Right cardiac atrium (tissue), 5 donors: ENCODE measurements around the gene SMARCA2. TPM values are rescaled to one million over a fixed set of nuclear protein-coding genes. Genes with fewer than 3 reads are reported as not detected.

Experiments
- ATAC-seq, 2 donors: fragments of 200-7000 bp; cut with Tn5 transposase; one replicate each; pipeline versions ENCODE4 v1.8.0 to v1.9.1; 2020; ENCODE audit warnings: moderate library complexity in 2 of 2, mild to moderate bottlenecking in 1 of 2
- DNase-seq, 3 donors: peaks; one replicate each; pipeline ENCODE4 v3.0.0-alpha.2; 2020
- H3K27ac ChIP-seq: one replicate; pipeline ENCODE4 v1.5.1; 2013; ENCODE audit warnings: mild to moderate bottlenecking, low read length, control low read depth, moderate library complexity
- H3K27me3 ChIP-seq: one replicate; pipeline ENCODE4 v1.6.1; 2013; ENCODE audit not compliant: control insufficient read depth, insufficient read depth
- H3K4me1 ChIP-seq: one replicate; pipeline ENCODE4 v1.6.1; 2013; ENCODE audit warnings: low read length; ENCODE audit not compliant: control insufficient read depth, insufficient read depth
- H3K4me3 ChIP-seq: one replicate; pipeline ENCODE4 v1.5.1; 2013; ENCODE audit warnings: low read length, control low read depth
- H3K9me3 ChIP-seq: one replicate; pipeline ENCODE4 v1.6.1; 2013; ENCODE audit warnings: low read length; ENCODE audit not compliant: control insufficient read depth
- WGBS: extraction: QIAGEN DNeasy Blood & Tissue Kit; methylation state at CpG from one replicate; pipeline ENCODE4 v1.1.7; 2013; 5-methylcytosine and 5-hydroxymethylcytosine counted together
- intact Hi-C, 4 donors: fragments of 100-400 bp; cut with DNase I; formaldehyde crosslinking; loops; one replicate each; pipeline versions ENCODE4 v1.11.0 to v1.14.0; 2022 to 2023
- polyA plus RNA-seq: library from polyadenylated mRNA; stranded (reverse); fragments of 200-250 nt; gene quantifications from one replicate; pipeline ENCODE4 v1.2.3, GENCODE V29; 2013
- total RNA-seq, 4 donors: library from RNA; stranded (reverse); fragmentation: NEBNext Ultra II Directional; extraction: Animal tissue kit (Norgen Biotek cat#: 25700); gene quantifications; one replicate each; pipeline ENCODE4 v1.2.1, GENCODE V29; 2021
- donor health status: healthy with polysubstance abuse.
- donor health status: DM: no; HTN: yes; CAD: no.
- donor health status: DM: no; HTN: no; CAD: no.
- donor health status: DM: no; HTN: yes; CAD: no; lungs with severe emphysema.
- donor health status: DM: yes; HTN: yes; CAD: no.

Gene SMARCA2
- total and polyA plus RNA-seq, 5 donors, result 49.3 to 133 (median 104) TPM

DNA sequence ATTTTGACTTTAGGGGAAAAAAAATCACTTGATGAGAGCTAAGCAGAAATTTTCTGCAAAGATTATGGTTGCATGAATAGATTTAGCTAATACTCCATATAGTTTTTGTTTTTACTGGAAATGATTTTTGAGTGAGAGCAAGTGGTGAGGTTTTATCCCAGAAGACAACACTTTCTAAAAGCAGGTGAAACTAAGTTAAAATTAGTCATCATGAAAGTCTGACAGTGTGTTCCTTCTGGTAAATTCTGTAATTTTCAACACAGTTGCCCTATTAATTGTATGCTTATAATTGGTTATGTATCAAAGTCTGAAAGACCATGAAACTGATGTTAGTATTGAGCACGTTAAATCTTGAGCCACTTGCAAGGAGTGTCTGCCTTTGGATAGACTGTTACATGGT lies 91.5 kb downstream of the SMARCA2 start:
- intact Hi-C loops, result no loop called here
- no peak for DNase-seq
- ATAC-seq, result no peak

DNA sequence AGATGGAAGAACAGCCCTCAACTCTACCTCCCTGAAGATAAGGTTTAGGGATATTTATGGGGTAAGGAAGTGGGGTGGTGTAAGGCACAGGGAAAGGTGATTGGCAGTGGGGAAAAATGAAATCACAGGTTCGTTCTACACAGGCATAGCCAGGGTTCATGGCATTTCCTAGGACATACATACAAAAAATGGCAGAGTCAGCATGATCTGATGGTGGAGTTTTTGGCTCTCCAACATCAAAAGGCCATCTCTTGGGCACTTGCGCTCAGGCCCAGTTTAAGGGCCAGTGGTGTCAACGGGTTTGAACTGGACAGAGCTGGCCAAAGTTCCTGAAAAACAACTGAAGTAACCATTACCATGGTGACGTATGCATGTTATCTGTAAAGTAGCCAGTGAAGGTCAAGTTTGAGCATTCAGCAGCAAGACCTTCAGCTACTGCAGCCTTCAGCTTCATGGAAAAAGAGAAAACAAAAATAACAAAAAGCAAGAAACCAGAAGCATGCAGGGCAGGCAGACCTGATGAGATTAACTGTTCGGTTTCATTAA lies 92.8 kb downstream of the SMARCA2 start:
- H3K4me3 ChIP-seq, result no peak overlapping the region
- H3K27me3 ChIP-seq, result no peaks in the 10 kb centered on the region
- WGBS, result 70% methylated on average over 5 of the region's 5 CpGs
- no peaks in the 10 kb centered on the region for H3K9me3 ChIP-seq
- DNase-seq, result no peak
- peaks cover 3% of the 10 kb centered on the region for H3K4me1 ChIP-seq
- H3K27ac ChIP-seq, result peak overlapping the region; percentile 29
- peak; percentile 56 to 61 for ATAC-seq
- intact Hi-C loops, result no loop called here

More for the DNA sequence above, 91.5 kb downstream of the SMARCA2 start:
- H3K9me3 ChIP-seq, result no peaks in the 10 kb centered on the region
- H3K27ac ChIP-seq, result no peak overlapping the region
- 96% methylated on average over 1 of the region's 1 CpG for WGBS
- no peak overlapping the region for H3K4me3 ChIP-seq
- no peaks in the 10 kb centered on the region for H3K27me3 ChIP-seq
- H3K4me1 ChIP-seq, result peaks cover 3% of the 10 kb centered on the region

DNA sequence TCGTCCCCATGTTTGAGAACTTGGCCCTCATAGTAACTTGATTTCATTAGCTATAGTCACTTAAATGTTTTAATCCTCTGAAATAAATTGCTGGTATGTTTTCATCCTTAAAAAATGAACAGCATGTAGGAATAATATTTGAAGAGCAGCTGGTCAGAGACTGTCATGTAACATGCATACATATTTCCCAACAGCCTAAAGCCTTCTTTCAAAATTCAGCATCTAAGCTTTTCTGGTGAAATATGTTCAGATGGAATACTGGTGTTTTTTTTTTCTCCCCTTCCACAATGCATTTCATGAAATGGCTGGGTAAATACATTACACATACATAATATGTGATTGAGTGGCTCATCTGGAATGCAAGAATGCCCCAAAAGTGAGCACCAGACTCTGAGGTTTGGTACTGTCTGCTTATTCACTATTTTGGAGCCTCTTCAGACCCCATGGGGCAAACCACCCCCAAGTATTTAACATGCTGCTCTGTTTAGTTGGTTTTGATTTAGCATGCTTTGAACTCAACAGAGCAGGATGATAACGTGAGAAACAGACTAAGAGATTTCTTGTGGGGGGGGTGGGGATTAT lies 94.0 kb downstream of the SMARCA2 start:
- ATAC-seq (no peak), DNase-seq (no peak)
- Histone ChIP-seq H3K4me1 (peaks cover 3% of the 10 kb centered on the region), H3K27me3 (no peaks in the 10 kb centered on the region), H3K27ac (no peak overlapping the region), H3K9me3 (no peaks in the 10 kb centered on the region), H3K4me3 (no peak overlapping the region)
- 54% methylated on average over 2 of the region's 2 CpGs for WGBS
- intact Hi-C loops, result no loop called here

DNA sequence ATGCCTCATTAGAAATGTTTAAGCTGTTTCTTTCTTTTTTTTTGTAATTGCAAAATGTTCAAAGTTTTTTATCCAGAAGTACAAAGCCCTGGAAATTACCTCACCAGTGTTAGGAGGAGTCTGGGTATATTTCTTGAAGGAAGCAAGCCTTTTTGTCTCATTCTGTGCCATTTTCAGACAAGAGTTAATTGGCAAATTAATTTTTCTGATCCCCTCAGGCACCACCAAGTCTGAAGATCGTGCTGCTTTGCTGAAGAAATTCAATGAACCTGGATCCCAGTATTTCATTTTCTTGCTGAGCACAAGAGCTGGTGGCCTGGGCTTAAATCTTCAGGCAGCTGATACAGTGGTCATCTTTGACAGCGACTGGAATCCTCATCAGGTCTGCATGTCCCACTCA lies 94.9 kb downstream of the SMARCA2 start:
- H3K4me3 ChIP-seq, result no peak overlapping the region
- intact Hi-C loops, result loop anchor here in 1 of 4 donors (10.0 kb wide), 1 partner anchor 725 kb away; no protein-coding TSS in a partner anchor
- H3K9me3 ChIP-seq, result no peaks in the 10 kb centered on the region
- no peak overlapping the region for H3K27ac ChIP-seq
- peaks cover 3% of the 10 kb centered on the region for H3K4me1 ChIP-seq
- DNase-seq (no peak), ATAC-seq (no peak)
- WGBS, result 87% methylated on average over 2 of the region's 2 CpGs
- H3K27me3 ChIP-seq, result no peaks in the 10 kb centered on the region

DNA sequence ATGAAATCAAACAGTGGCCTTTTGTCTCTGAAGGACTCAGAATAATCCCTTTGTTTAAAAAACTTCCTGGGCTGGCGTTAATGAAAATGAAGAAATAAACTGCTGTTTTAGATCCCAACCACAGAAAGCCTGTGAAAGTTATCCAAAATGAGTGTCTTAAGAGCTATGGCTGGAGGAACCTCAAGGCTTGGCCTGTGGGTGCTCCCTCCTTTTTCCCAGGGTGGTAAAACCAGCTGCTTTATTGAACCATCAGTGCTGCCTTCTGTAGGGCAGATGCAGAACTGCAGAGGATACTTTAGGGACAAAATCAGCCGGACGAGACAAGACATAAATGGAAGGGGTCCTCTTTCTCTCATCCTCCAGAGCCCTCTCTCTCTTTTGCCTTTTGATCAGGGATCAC lies 100.9 kb downstream of the SMARCA2 start:
- intact Hi-C loops, result loop anchor here in 1 of 4 donors (10.0 kb wide), 1 partner anchor 719 kb away; no protein-coding TSS in a partner anchor
- H3K4me3 ChIP-seq, result no peak overlapping the region
- no peak for ATAC-seq

DNA sequence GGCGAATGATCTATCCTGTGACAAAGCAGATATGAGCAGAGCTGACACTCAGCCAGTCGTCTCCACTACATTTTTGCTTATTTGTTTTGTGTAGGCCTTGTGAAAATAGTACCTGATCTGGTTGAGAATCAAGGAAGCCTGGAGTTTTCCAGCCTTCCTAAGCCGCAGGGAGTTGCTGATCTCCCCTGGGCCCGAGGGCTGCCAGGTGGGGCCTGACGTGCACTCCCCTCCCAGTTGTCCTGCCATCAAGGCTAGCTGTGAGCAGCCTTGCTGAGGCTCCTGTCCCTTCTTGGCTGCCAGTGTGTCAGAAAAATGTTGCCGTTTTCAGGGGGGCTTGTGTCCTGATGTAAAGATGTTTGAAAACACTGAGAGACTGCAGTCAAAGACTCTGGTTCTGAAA lies 102.4 kb downstream of the SMARCA2 start:
- no peak overlapping the region for H3K27ac ChIP-seq
- H3K4me3 ChIP-seq, result no peak overlapping the region
- ATAC-seq (peak in 1 of 2 donors; percentile 29), DNase-seq (peak in 1 of 3 donors; percentile 33)
- no peaks in the 10 kb centered on the region for H3K27me3 ChIP-seq
- no peaks in the 10 kb centered on the region for H3K9me3 ChIP-seq
- 87% methylated on average over 6 of the region's 6 CpGs for WGBS
- intact Hi-C loops, result loop anchor here in 1 of 4 donors (10.0 kb wide), 1 partner anchor 717 kb away; no protein-coding TSS in a partner anchor
- no peaks in the 10 kb centered on the region for H3K4me1 ChIP-seq

More for the DNA sequence above, 100.9 kb downstream of the SMARCA2 start:
- H3K9me3 ChIP-seq, result no peaks in the 10 kb centered on the region
- DNase-seq, result no peak
- no peaks in the 10 kb centered on the region for H3K27me3 ChIP-seq
- 91% methylated on average over 3 of the region's 3 CpGs for WGBS
- no peak overlapping the region for H3K27ac ChIP-seq
- no peaks in the 10 kb centered on the region for H3K4me1 ChIP-seq

DNA sequence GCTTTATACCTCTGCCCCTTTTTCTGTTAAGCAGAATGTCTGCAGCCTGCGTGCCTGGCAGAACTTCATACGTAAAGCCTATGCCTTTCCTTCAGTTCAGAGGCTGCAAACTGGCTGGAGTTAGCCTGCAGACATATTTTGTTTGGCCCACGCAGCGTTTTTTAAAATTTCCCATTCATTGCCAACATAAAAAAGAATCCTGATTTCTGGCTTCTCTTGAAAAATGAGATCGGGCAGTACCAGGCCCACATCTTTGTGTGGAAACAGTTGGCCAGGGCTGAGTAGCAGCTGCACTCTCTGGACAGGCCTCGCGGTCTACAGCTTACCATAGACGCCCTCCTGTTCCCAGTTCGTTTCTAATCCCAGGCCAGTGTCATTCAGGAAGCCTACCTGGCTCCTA lies 104.4 kb downstream of the SMARCA2 start:
- Histone ChIP-seq H3K9me3 (no peaks in the 10 kb centered on the region), H3K27me3 (no peaks in the 10 kb centered on the region), H3K27ac (no peak overlapping the region), H3K4me1 (no peaks in the 10 kb centered on the region), H3K4me3 (no peak overlapping the region)
- WGBS, result 62% methylated on average over 9 of the region's 9 CpGs
- ATAC-seq, result peak; percentile 71 to 78
- peak in 2 of 3 donors; percentile 36 to 59 for DNase-seq
- intact Hi-C loops, result loop anchor here in 1 of 4 donors (10.0 kb wide), 1 partner anchor 715 kb away; no protein-coding TSS in a partner anchor

DNA sequence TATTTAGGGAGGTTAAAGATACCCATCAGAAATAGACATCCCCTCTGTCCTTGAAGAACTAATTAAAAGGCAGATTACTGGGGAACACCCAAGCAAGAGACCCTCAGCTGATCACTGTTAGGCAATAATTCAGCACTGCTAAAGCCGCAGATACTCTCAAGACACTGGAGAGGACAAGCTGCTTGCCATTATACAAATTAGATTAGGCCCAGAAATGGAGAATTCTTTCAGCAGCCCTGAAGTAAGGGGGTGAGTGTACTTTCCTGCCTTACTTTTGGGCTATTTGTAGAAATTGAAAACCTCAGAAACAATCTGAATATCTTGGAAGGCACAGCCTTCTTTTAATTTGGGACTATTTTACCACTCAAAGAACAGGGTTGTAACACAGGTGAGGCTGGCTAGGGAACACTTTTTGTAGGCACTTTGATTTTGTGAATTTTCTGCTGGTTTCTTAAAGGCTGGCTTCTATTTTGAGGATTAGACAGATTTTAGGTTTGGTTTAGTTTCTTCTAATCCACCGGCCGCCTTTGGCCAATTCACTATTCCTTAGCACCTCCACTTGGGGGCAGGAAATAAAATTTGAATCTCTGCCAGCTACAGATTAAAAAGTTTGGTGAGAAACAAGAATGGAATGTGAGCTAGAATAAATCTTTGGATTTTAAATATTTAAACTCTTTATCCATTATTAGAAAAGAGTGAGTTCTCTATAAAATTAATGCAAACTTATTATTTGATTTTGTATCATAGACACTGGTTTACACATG lies 106.0 kb downstream of the SMARCA2 start:
- H3K9me3 ChIP-seq, result no peaks in the 10 kb centered on the region
- intact Hi-C loops, result loop anchor here in 2 of 4 donors (10.0 kb wide), 2 partner anchors 64 to 604 kb away; no protein-coding TSS in a partner anchor
- no peak overlapping the region for H3K27ac ChIP-seq
- ATAC-seq, result no peak
- 39% methylated on average over 3 of the region's 3 CpGs for WGBS
- DNase-seq, result peak in 1 of 3 donors; percentile 34
- no peaks in the 10 kb centered on the region for H3K27me3 ChIP-seq
- no peaks in the 10 kb centered on the region for H3K4me1 ChIP-seq
- no peak overlapping the region for H3K4me3 ChIP-seq

DNA sequence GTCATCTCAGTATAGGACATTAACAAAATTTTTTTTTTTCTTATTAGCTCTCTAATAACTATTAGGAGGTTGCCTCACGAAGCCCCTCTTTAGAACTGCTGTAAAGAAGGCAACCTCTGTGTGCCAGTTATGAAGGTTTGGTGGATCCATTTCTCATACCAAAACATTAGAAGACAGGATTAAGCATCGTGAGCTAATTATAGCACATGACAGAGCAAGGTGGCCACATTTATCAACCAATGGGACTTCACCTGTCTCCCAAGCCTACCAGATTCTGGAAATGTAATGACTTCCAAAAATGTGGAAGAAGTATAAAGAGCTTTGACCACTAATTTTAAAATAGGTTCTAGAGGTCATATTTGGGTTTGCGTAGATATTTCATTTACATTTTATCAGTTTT lies 107.2 kb downstream of the SMARCA2 start:
- Histone ChIP-seq H3K27ac (no peak overlapping the region), H3K4me3 (no peak overlapping the region), H3K9me3 (no peaks in the 10 kb centered on the region), H3K27me3 (no peaks in the 10 kb centered on the region), H3K4me1 (peaks cover under 1% of the 10 kb centered on the region)
- DNase-seq (no peak), ATAC-seq (no peak)
- intact Hi-C loops, result loop anchor here in 2 of 4 donors (10.0 kb wide), 2 partner anchors 63 to 603 kb away; no protein-coding TSS in a partner anchor
- 95% methylated on average over 3 of the region's 3 CpGs for WGBS

DNA sequence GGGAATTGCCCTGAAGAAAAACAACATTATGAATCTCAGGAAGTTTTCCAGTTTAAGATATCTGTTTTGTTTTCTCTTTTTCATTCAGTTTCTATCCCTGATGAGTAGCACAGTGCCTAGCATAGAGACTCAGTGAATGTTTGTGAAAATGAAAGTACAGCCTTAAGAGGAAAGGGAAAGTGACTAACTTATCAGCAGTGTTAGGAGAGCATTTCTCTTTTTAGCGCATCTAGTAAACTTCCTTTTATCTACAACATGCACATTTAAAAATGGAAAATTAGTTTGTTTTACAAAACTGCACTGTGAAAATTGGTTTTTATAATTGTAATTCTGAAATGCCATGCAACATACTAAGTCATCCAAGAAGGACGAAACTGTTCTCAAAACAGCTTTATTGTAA lies 110.8 kb downstream of the SMARCA2 start:
- peak overlapping the region; percentile 32 for H3K4me3 ChIP-seq
- DNase-seq (no peak), ATAC-seq (peak; percentile 53 to 66)
- 11% methylated on average over 2 of the region's 2 CpGs for WGBS
- intact Hi-C loops, result loop anchor here in 2 of 4 donors (10.0 kb wide), 2 partner anchors 59 to 599 kb away; no protein-coding TSS in a partner anchor
- H3K27ac ChIP-seq, result no peak overlapping the region
- no peaks in the 10 kb centered on the region for H3K9me3 ChIP-seq
- no peaks in the 10 kb centered on the region for H3K27me3 ChIP-seq
- H3K4me1 ChIP-seq, result peaks cover 7% of the 10 kb centered on the region
